ENCODE results near the gene PPP5C. TPM values are rescaled to one million over a fixed set of nuclear protein-coding genes. Genes with fewer than 3 reads are reported as not detected.

The PPP5C gene
- total and polyA plus RNA-seq, 2 of the 13 experiments (the other 11 are each of a cell fraction or from before 2014, with no cell fraction given): 41.6 to 67.9 TPM

DNA sequence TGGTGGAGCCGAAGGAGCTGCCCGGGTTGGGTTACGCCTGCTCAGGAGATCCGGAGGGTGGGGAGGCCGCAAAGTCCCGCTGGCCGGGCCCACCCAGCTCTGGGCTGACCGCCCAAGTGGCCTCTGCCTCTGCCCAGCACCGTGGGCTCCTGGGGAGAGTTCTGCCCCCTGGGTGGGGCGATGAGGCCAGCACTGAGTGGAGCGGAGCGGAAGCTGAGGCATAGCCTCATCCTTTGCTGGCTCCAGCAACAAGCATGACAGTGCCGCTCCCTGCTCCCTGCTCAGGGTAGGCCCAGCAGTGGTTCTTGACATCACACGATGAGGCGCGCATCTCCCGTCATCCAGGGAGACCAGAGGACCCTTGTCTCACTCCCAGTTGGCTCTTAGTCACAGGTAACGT is 44.0 kb downstream of the PPP5C start (continued):
- TF ChIP-seq, protein P1, sequence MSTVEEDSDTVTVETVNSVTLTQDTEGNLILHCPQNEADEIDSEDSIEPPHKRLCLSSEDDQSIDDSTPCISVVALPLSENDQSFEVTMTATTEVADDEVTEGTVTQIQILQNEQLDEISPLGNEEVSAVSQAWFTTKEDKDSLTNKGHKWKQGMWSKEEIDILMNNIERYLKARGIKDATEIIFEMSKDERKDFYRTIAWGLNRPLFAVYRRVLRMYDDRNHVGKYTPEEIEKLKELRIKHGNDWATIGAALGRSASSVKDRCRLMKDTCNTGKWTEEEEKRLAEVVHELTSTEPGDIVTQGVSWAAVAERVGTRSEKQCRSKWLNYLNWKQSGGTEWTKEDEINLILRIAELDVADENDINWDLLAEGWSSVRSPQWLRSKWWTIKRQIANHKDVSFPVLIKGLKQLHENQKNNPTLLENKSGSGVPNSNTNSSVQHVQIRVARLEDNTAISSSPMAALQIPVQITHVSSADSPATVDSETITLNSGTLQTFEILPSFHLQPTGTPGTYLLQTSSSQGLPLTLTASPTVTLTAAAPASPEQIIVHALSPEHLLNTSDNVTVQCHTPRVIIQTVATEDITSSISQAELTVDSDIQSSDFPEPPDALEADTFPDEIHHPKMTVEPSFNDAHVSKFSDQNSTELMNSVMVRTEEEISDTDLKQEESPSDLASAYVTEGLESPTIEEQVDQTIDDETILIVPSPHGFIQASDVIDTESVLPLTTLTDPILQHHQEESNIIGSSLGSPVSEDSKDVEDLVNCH (CRISPR knock-in tag; IDR thresholded peaks at IDR 0.05): no peak
- TF ChIP-seq PHB2 (IDR thresholded peaks at IDR 0.05; ENCODE audit: partially characterized antibody) (no peak), U2AF2 (IDR thresholded peaks at IDR 0.05; ENCODE audit: low read depth, low read length) (no peak), KDM5B (CRISPR knock-in tag; IDR thresholded peaks at IDR 0.05; ENCODE audit: borderline replicate concordance) (no peak), ZBTB1 (CRISPR knock-in tag; IDR thresholded peaks at IDR 0.05; ENCODE audit: borderline replicate concordance) (no peak), SALL2 (CRISPR knock-in tag; IDR thresholded peaks at IDR 0.05) (no peak)
- TF ChIP-seq, protein P2, sequence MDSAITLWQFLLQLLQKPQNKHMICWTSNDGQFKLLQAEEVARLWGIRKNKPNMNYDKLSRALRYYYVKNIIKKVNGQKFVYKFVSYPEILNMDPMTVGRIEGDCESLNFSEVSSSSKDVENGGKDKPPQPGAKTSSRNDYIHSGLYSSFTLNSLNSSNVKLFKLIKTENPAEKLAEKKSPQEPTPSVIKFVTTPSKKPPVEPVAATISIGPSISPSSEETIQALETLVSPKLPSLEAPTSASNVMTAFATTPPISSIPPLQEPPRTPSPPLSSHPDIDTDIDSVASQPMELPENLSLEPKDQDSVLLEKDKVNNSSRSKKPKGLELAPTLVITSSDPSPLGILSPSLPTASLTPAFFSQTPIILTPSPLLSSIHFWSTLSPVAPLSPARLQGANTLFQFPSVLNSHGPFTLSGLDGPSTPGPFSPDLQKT (CRISPR knock-in tag; IDR thresholded peaks at IDR 0.05; ENCODE audit: borderline replicate concordance): no peak

DNA sequence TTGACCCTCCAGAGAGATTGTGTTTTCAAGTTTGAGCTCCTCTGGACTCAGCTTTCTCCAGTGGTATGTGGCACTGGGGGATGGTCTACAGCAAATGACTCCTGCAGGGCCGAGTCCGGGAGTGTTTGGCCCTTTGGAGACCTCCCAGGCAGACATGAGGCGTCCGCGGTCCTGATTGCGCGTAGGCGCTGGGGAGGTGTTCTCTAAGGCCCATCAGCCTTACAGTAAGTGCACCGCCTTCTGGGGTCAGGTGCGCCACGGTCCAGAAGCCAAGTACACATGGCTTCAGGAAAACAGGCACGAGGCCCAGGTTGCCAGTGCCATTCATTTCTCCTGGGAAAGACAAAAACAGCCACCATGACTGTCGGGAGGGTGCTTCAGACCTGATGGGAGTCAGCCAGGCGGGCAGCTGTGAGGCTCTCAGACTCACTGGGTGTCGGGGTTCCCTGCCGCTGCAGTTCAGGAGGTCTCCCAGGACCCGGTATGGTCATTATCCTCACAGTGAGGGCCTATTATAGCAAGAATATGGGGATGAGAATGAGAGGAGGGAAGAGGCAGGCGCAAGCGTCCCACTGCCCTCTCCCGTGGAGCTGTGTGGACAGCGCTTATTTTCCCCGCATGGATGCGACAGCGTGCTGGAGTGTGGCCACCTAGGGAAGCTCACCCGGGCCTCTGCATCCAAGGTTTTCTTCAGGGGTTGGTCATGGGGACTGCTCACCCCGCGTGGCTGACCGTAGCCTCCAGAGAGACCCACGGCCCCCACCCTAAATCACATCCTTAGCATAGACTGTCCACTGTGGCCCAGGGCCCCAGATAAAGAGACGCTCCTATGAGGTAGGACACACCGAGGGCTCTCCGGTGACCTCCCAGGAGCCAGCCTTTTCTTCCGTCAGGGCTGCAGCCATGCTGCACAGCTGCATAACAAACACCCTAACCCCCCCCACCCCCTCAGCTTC is 44.7 kb downstream of the PPP5C start:
- no TSS peak for BruUV-seq (replicated peaks)
- Histone ChIP-seq H2AFZ (ENCODE audit: low read length) (no peak overlapping the region), H3K4me1 (ENCODE audit: insufficient read depth, low read length) (0 out of 2 replicates have a peak, but pooled peaks cover under 1% of the 10 kb centered on the region), H3K27me3 (ENCODE audit: control insufficient read depth in 1 of 2, insufficient read depth in 2 of 2, low read length in 2 of 2) (no peaks in the 10 kb centered on the region), H3K9ac (ENCODE audit: insufficient read depth, low read depth, low read length) (no peak overlapping the region), H3K9me3 (ENCODE audit: low read length) (no peaks in the 10 kb centered on the region), H4K20me1 (ENCODE audit: insufficient read depth, low read length) (no peaks in the 10 kb centered on the region), H3K4me3 (replicated peaks in 1 of 3; ENCODE audit: insufficient read depth in 1 of 3, low read depth in 2 of 3, low read length in 3 of 3) (no peak overlapping the region), H3K4me2 (ENCODE audit: low read depth, low read length) (no peak overlapping the region), H3K79me2 (ENCODE audit: insufficient read depth, low read length) (no peaks in the 10 kb centered on the region), H3K27ac (ENCODE audit: extremely low read length, insufficient read depth, low read length) (no peak overlapping the region), H3K36me3 (replicated peaks in 1 of 2; ENCODE audit: control insufficient read depth in 1 of 2, insufficient read depth in 2 of 2, low read length in 2 of 2) (peaks cover 15 to 41% of the 10 kb centered on the region in 2 experiments)
- in situ Hi-C loops (cut with HindIII; ENCODE audit: extremely low pct_ligation_motif_present, low pct_unique_long_range_greater_than_20kb): loop anchor here (10.0 kb wide), 1 partner anchor 107 kb away; no protein-coding TSS in a partner anchor
- ChIA-PET POLR2A (interaction anchor here (0.7 kb wide), 1 partner anchor 13 kb away, joined by 3 read pairs; no protein-coding TSS in a partner anchor), CTCF (ENCODE audit: low intra/inter-chr PET ratio, low total read pairs) (no interaction called here)
- DNase-seq (ENCODE audit: low spot score) (no peak), FAIRE-seq (no peak), ATAC-seq (no peak)
- 93% methylated on average over 18 of the region's 33 CpGs for WGBS (ENCODE audit: low lambda C conversion rate)
- intact Hi-C loops (cut with micrococcal nuclease; ENCODE audit: unreplicated experiment): no loop called here
- TF ChIP-seq, protein P3, sequence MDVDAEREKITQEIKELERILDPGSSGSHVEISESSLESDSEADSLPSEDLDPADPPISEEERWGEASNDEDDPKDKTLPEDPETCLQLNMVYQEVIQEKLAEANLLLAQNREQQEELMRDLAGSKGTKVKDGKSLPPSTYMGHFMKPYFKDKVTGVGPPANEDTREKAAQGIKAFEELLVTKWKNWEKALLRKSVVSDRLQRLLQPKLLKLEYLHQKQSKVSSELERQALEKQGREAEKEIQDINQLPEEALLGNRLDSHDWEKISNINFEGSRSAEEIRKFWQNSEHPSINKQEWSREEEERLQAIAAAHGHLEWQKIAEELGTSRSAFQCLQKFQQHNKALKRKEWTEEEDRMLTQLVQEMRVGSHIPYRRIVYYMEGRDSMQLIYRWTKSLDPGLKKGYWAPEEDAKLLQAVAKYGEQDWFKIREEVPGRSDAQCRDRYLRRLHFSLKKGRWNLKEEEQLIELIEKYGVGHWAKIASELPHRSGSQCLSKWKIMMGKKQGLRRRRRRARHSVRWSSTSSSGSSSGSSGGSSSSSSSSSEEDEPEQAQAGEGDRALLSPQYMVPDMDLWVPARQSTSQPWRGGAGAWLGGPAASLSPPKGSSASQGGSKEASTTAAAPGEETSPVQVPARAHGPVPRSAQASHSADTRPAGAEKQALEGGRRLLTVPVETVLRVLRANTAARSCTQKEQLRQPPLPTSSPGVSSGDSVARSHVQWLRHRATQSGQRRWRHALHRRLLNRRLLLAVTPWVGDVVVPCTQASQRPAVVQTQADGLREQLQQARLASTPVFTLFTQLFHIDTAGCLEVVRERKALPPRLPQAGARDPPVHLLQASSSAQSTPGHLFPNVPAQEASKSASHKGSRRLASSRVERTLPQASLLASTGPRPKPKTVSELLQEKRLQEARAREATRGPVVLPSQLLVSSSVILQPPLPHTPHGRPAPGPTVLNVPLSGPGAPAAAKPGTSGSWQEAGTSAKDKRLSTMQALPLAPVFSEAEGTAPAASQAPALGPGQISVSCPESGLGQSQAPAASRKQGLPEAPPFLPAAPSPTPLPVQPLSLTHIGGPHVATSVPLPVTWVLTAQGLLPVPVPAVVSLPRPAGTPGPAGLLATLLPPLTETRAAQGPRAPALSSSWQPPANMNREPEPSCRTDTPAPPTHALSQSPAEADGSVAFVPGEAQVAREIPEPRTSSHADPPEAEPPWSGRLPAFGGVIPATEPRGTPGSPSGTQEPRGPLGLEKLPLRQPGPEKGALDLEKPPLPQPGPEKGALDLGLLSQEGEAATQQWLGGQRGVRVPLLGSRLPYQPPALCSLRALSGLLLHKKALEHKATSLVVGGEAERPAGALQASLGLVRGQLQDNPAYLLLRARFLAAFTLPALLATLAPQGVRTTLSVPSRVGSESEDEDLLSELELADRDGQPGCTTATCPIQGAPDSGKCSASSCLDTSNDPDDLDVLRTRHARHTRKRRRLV (CRISPR knock-in tag; IDR thresholded peaks at IDR 0.05): no peak
- TF ChIP-seq, protein P4, sequence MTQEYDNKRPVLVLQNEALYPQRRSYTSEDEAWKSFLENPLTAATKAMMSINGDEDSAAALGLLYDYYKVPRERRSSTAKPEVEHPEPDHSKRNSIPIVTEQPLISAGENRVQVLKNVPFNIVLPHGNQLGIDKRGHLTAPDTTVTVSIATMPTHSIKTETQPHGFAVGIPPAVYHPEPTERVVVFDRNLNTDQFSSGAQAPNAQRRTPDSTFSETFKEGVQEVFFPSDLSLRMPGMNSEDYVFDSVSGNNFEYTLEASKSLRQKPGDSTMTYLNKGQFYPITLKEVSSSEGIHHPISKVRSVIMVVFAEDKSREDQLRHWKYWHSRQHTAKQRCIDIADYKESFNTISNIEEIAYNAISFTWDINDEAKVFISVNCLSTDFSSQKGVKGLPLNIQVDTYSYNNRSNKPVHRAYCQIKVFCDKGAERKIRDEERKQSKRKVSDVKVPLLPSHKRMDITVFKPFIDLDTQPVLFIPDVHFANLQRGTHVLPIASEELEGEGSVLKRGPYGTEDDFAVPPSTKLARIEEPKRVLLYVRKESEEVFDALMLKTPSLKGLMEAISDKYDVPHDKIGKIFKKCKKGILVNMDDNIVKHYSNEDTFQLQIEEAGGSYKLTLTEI (CRISPR knock-in tag; conservative IDR thresholded peaks at IDR 0.05): no peak
